ENCODE measurements around the gene PRMT7.

PRMT7 gene

DNA sequence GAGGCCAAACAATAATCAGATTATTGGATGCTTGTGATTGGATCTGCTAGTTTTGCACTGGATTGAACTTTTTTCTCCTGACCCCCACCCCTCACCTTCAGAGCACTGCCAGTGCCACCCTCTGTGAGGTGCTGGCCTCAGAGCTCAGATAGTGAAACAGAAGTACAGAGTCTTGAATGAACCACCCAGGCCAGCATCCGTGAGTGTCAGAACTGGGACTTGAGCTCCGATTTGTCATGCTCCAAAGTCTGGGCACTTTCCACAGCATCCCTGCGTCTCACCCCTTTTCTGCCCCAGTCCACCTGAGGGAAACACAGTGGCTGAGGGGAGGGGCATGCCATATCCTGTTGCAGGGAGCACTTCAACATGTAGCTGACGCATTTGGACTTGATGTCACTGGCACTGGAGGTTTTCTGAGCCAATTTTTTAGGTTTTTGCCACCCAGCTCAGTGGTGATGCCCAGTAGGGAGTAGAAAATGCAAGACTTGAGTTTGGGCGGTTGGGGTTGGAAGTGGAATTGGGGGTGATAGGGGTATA lies 90.2 kb downstream of the PRMT7 start:
- no peak for TF ChIP-seq EZH2phosphoT487 (conservative IDR thresholded peaks at IDR 0.05; ENCODE audit: low read length)
- TF ChIP-seq, protein P1, sequence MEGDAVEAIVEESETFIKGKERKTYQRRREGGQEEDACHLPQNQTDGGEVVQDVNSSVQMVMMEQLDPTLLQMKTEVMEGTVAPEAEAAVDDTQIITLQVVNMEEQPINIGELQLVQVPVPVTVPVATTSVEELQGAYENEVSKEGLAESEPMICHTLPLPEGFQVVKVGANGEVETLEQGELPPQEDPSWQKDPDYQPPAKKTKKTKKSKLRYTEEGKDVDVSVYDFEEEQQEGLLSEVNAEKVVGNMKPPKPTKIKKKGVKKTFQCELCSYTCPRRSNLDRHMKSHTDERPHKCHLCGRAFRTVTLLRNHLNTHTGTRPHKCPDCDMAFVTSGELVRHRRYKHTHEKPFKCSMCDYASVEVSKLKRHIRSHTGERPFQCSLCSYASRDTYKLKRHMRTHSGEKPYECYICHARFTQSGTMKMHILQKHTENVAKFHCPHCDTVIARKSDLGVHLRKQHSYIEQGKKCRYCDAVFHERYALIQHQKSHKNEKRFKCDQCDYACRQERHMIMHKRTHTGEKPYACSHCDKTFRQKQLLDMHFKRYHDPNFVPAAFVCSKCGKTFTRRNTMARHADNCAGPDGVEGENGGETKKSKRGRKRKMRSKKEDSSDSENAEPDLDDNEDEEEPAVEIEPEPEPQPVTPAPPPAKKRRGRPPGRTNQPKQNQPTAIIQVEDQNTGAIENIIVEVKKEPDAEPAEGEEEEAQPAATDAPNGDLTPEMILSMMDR (IDR thresholded peaks at IDR 0.05; ENCODE audit: insufficient read depth, low read length, poor library complexity, severe bottlenecking) = no peak
- H3F3A ChIP-seq (ENCODE audit: insufficient read depth) = no peaks in the 10 kb centered on the region
- no peak overlapping the region for H3K27ac ChIP-seq (ENCODE audit: low read depth, low read length)
- no peak overlapping the region for H3K9ac ChIP-seq (ENCODE audit: low read length)
- H4K20me1 ChIP-seq (ENCODE audit: low read depth, low read length) = no peaks in the 10 kb centered on the region
- no peaks in the 10 kb centered on the region for H3K79me2 ChIP-seq (ENCODE audit: insufficient read depth, low read length)
- H3K4me2 ChIP-seq (ENCODE audit: low read depth, low read length, poor library complexity, severe bottlenecking) = no peak overlapping the region
- no peaks in the 10 kb centered on the region for H3K9me2 ChIP-seq (replicated peaks; ENCODE audit: insufficient read depth, low read length)
- H3K4me3 ChIP-seq (ENCODE audit: insufficient read depth, low read length, poor library complexity, severe bottlenecking) = no peak overlapping the region
- H3K9me3 ChIP-seq (ENCODE audit: insufficient read depth, low read length) = no peaks in the 10 kb centered on the region
- H2AFZ ChIP-seq (ENCODE audit: low read depth, low read length, severe bottlenecking) = no peak overlapping the region
- no peaks in the 10 kb centered on the region for H3K27me3 ChIP-seq (ENCODE audit: low read length)
- H3K36me3 ChIP-seq (ENCODE audit: low read length) = no peaks in the 10 kb centered on the region

DNA sequence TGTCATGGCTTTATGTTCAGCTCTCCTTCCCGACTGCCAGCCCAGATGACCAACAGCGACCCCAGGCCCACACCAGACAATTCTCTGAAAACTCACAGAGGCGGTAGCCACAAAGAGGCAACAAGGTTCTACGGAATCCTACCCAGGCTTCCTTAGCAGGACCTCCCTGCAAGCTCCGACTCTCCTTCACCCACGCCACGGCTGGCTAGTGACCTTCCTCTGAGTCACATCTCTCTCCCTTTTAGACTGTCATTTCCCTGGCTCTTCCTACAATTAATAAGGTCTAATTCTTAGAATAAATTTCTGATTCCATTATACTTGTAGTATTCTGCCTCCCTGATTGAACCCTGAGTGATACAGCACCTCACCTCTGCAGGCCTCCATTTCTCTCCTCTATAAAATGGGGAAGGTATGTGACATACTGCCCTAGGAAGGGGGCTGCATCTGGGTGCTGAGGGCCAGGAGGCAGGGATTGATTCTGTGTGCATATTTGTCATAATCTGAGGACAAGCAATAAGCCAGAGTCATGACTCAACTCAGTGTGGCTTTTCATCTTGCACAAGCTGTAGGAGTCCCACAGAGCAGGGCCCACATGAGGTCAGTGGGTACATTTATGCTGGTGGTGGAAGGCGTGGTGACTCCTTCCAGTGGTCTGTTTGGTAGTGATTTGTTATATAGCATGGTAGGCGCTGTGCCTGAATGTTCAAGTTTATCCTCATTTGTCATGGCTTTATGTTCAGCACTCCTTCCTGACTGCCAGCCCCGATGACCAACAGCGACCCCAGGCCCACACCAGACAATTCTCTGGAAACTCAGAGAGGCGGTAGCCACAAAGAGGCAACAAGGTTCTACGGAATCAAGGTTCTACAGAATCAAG lies 91.3 kb downstream of the PRMT7 start:
- no peak overlapping the region for H3K27ac ChIP-seq (ENCODE audit: low read depth, low read length)
- H3K9ac ChIP-seq (ENCODE audit: low read length) = no peak overlapping the region
- H3F3A ChIP-seq (ENCODE audit: insufficient read depth) = no peaks in the 10 kb centered on the region
- no peaks in the 10 kb centered on the region for H3K79me2 ChIP-seq (ENCODE audit: insufficient read depth, low read length)
- H3K9me3 ChIP-seq (ENCODE audit: insufficient read depth, low read length) = no peaks in the 10 kb centered on the region
- no peaks in the 10 kb centered on the region for H3K9me2 ChIP-seq (replicated peaks; ENCODE audit: insufficient read depth, low read length)
- H3K36me3 ChIP-seq (ENCODE audit: low read length) = no peaks in the 10 kb centered on the region
- no peak overlapping the region for H3K4me2 ChIP-seq (ENCODE audit: low read depth, low read length, poor library complexity, severe bottlenecking)
- H3K27me3 ChIP-seq (ENCODE audit: low read length) = no peaks in the 10 kb centered on the region
- TF ChIP-seq EZH2phosphoT487 (conservative IDR thresholded peaks at IDR 0.05; ENCODE audit: low read length) = no peak
- TF ChIP-seq, protein P1 (IDR thresholded peaks at IDR 0.05; ENCODE audit: insufficient read depth, low read length, poor library complexity, severe bottlenecking) = no peak
- no peak overlapping the region for H3K4me3 ChIP-seq (ENCODE audit: insufficient read depth, low read length, poor library complexity, severe bottlenecking)
- H4K20me1 ChIP-seq (ENCODE audit: low read depth, low read length) = no peaks in the 10 kb centered on the region
- no peak overlapping the region for H2AFZ ChIP-seq (ENCODE audit: low read depth, low read length, severe bottlenecking)

DNA sequence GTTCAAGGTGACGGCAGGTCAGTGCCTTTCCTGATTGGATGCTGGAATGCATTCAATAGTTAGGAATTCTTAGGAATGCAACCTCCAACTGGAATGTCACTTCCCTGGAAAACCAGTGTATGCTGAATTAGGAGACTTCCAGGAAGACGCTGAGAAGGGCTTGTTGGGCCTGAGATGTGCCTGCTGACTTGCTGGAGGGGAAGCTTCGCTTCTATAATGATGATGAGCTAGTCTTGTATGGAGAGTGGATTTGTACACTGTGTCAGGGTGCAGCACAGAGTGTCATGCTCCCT lies 91.9 kb downstream of the PRMT7 start:
- H3K4me3 ChIP-seq (ENCODE audit: insufficient read depth, low read length, poor library complexity, severe bottlenecking) = no peak overlapping the region
- no peak overlapping the region for H3K4me2 ChIP-seq (ENCODE audit: low read depth, low read length, poor library complexity, severe bottlenecking)
- no peaks in the 10 kb centered on the region for H3F3A ChIP-seq (ENCODE audit: insufficient read depth)
- no peak overlapping the region for H3K27ac ChIP-seq (ENCODE audit: low read depth, low read length)
- H4K20me1 ChIP-seq (ENCODE audit: low read depth, low read length) = no peaks in the 10 kb centered on the region
- no peaks in the 10 kb centered on the region for H3K9me2 ChIP-seq (replicated peaks; ENCODE audit: insufficient read depth, low read length)
- no peak overlapping the region for H3K9ac ChIP-seq (ENCODE audit: low read length)
- no peaks in the 10 kb centered on the region for H3K36me3 ChIP-seq (ENCODE audit: low read length)
- H2AFZ ChIP-seq (ENCODE audit: low read depth, low read length, severe bottlenecking) = no peak overlapping the region
- TF ChIP-seq, protein P1 (IDR thresholded peaks at IDR 0.05; ENCODE audit: insufficient read depth, low read length, poor library complexity, severe bottlenecking) = no peak
- TF ChIP-seq EZH2phosphoT487 (conservative IDR thresholded peaks at IDR 0.05; ENCODE audit: low read length) = no peak
- no peaks in the 10 kb centered on the region for H3K27me3 ChIP-seq (ENCODE audit: low read length)
- no peaks in the 10 kb centered on the region for H3K79me2 ChIP-seq (ENCODE audit: insufficient read depth, low read length)
- no peaks in the 10 kb centered on the region for H3K9me3 ChIP-seq (ENCODE audit: insufficient read depth, low read length)
